GM21390 (cell line): ENCODE results near the gene SF1.
A peak's percentile ranks its signal among the peaks of the same experiment; 100 is the strongest.

Experiments
- ATAC-seq: cut with Tn5 transposase; IDR thresholded peaks from one replicate; pipeline ENCODE4 v1.9.1; 2021; ENCODE audit not compliant: unreplicated experiment

Gene SF1

DNA sequence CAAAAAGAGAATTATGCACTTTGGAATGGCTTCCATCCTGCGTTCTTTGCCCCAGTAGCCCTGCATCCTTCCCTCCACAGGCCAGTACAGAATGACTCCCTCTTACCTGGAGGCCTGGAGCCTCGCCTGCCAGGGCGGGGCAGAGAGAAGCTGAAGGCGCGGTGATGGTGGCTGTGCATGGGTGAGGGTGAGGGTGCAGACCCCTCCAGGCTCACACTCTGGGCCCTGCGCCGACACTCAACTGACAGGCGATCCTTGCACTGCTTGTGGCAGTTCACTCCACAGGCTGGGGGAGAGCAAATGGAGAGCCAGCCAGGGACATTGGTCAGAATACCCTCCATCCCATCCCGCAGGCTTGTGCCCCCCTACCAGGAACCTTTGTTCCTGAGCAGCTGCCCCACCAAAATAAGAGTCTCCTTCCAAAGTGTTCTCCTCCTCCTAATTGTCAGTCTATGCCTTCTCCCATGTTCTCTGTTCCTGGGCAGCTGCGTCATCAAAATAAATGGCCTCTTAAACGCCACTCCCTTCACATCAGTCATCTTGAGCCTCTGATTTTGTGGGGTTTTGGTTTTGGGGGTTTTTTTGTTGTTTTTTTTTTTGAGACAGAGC, 49.5 kb downstream of the SF1 start:
- ATAC-seq = no peak

DNA sequence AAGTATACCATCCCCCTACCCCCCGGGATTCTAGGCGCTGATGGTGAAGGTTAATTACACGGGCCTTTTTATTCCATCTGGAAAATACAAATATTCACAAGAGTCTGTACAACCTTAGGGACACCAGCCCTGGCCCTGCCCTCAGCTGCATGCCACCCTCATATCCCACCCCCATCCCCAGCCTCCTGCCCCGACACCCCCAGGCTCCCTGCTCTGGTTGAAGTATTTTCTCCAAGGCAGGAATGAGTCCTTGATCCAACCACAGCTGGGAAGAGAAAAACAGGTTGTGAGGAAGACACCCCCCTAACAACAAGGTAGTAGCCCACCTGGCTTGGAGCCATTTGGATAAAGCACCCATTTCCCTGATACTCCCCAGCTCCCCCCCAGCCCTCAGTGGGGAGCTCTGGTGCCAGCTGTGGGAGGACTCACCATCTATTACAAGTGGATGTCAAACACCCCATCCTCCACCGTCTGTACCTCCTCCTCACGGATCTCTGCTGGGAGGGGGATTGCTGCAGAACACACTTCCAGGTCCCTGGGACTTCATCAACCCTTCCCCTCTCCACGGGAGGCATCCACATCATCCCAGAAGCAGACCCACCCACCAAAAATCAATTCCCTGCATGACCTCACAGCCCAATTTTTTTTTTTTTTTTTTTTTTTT, 51.3 kb downstream of the SF1 start:
- no peak for ATAC-seq

DNA sequence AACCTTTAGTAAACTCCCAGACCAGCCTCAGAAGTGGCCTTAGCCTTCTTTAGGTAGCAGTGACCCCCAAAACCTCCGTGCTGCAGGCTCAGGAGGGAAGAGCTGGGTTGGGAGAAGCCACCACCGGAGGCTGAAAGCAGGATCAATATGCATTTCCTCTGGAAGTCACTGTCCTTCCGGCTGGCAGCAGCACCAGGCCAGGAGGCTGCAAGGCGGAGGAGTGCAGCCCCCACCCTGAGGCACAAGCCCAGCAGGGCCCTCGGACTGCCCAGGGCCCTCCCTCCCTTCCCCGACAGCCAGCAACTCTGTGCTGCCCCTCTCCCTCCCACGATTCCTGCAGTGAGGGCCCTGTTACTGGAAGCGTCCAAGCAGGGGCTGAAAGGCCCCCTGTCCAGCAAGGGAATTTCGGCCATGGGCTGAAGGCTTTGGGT, 52.1 kb downstream of the SF1 start:
- no peak for ATAC-seq

DNA sequence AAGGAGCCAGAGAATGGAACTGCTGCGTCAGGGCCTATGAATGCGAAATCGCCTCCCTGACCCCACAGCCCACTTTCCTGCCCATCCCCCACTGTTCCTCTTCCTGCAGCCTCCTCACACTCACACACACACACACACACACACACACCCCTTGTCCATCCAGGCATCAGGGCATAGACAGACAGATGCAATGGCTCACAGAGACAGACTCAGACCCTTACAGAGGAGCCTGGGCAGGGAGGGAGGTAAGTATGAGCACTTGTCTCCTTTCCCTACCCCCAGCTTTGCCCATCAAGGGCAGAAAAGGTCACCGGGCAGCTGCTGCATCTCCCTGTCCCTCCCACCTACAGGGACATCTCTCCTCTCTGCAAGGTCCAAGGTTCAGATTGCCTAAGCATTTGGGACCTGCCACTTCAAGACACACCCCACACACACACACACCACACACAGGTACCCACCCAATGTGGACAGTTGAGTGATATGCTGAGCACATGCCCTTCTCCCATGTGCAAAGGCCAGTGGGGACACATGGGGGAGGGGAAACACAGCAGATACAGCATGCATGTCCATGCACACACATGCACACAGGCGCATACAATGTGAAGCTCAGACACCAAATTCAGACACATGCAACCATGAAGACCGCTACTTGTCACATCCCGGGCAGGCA, 53.3 kb downstream of the SF1 start:
- ATAC-seq = no peak

DNA sequence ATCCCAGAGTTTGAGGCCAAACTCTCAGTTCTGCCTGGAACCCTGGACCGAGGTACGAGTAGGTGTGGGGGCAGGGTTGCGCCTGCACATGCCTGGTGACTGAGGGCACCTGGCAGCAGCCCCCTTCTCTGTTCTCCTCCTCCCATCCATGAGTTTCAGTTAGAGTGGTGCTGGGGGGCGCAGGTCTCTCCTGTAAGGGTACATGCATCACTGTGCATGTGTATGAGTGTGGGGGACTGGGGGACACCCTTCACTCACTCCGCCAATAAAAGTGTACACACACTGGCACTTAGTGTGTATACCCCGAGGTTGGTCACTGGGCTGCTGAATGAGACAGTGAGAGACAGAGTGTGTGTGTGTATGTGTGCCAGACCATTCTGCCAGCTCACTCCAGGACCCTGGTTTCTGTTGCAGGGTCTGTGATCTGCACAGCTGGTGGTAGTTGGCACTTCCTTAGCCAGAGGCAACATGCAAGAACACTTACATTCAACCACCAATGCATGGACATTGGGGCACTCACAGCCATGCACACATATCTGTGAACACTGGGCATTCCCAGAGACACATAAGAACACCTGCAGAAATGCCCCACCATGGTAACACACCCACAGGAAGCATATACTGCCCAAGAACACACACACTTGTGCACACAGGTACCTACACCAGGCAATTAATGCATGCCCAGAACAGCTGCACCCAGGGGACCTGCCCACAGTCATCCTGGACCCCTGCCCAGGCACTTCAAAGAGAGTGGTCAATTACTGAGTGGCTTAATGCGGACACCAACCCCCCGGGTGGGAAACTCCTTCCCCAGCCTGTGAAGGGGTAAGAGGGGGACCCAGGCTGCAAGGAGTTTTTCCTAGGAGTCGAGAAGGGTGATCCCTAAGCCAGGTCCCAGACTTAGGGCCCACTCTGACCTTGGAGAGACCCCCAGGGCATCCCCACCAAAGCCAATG, 54.2 kb downstream of the SF1 start:
- no peak for ATAC-seq

DNA sequence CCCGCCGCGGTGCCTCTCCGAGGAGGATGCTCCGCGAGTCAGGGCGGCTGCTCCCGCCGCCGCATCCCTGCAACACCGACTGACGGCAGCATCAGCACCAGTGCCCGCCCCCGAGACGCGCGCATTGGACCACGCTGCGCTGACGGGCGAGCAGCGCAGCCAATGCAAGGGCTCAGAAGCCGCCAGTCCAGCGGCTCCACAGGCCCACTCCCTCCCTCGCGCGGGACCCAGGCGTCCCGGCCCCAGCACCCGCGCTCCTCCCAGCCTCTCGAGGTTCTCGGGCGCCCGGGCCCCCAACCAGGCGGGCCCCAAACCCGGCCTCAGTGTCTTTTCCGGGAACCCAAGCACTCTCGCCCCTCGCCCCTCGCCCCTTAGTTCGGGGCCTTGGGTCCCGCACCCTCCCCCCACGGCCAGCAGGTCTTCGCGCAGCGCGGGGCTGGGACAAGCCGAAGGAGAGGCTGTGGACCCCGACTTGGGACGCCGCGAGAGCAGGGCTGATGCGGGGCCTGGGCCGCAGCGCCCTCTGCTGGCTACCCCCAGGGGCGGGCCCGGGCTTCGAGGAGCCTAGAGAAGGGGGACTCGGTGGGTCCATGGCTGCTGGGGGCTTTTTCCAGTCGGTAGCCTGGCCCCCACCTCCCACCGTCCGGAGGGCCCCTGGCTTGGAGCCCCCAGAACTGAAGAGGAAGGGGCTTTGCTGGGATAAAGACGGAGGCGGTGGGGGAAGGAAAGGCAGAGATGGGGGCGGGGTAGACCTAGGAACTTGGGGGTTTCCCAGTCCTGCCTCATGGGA, 55.0 kb downstream of the SF1 start, which contains the start of gene NRXN2:
TSS of gene NRXN2 (minus strand) at position 81 of the 790 bp plus-strand sequence. CDS start 9,498 bp downstream, outside the sequence.
- ATAC-seq = peak; percentile 78

DNA sequence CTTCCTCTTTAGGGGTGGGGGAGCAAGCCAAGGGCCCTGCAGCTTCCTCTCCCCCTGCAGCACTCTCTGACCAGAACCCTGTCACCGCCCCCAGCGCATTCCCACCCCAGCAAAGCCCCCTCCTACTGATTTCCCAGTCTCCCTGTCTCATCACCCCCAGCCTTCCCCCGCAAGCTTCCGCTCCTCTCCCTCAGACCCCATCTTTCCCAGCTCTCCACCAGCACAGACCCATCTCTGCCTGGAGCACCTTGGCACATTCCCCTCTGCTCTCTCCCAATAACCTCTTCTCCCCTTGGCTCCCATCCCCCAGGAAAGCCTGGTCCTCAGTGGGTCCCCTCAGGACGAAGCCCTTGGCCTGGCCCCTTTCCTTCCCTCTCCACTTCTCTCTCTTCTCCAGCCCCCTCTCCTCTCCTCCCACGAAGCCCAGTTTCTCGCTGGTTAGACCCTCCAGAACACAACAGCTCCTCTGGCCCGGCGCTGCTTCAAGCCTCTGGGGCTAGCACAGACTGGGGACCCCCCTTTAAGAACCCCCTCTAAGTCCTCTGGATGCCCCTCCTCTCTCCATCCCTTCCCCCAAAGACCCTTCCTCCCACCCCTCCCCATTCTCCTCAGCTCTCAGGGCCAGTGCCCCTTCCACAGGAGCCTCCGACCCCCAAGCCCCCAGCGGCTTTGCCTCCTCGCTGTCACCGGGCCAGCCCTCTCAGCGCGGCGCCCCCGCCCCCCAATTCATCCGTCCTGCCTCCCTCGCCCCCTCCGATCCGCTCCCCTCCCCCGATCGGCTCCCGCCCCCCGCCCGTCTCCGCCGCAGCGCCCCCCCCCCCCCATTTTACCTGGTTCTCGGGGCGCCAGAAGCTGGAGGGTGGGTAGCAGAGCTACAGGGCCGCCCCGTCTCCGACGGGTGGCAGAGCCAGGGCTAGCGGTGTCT, 55.9 kb downstream of the SF1 start:
- no peak for ATAC-seq

DNA sequence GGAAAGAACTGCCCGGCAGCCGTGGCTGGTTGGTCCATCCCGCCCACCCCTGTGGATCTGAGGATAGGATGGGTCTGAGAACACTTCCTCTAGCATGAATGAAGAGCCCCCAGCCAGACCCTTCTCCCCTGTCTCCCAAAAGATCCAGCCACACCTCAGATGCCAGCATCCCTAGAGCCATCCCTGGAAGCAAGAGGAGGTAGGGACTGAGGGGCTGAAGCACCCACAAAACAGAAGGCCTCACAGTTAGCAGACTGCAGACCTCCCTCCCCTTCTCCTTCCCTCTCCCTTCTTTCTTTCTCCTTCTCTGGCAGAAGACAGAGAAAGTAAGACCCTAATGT, 57.0 kb downstream of the SF1 start:
- ATAC-seq = no peak

DNA sequence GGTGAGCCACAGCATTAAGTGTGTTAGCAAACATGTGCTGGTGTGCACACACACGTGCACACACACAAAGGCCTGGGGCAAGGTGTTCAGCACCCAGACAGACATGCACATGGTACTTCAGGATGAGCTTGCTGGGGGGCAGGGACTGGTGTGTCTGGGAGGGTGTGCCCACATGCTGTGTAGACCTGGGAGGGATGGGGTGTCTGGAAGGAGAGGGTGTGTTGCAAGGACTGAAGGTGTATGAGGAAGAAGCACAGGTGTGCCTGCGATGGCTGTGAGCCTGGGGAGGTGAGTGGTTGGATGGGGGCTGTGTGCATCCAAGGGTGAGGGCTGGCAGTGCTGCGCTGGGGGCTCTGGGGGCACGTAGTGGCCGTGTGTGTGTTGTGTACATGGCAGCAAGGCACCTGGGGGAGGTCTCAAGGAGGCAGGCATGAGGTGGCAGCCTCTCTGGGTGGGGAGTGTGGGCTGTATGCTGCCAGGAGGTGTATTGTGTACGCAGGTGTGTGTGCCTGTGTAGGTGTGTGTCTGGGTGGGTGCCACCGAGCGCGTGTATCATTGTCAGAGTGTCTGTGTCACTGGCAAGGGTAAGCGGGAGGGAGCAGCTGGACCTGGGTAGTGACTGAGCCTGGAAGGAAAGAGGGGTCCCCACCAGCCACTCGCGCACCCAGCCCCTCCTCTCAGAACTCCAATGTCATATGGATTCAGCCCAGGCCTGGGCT, 57.5 kb downstream of the SF1 start:
- ATAC-seq = no peak

DNA sequence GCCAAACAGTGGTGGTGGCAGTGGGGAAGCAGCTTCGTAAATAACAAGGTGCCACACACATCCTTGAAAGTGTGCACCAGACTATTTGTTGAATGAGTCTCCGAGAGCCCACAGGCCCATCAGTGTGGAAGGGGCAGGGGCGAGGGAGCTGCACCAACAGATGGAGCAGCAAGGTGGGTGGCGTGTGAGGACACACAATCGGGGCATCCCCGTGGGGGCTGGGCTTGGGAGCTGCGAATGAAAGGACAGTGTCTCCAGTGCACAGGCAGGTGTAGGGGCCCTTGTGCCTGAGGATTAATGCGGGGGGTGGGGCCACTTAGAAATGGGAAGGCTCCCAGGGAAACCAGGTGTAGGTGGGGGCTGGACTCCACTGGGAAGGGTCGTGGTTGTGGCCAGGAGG, 58.2 kb downstream of the SF1 start:
- no peak for ATAC-seq

DNA sequence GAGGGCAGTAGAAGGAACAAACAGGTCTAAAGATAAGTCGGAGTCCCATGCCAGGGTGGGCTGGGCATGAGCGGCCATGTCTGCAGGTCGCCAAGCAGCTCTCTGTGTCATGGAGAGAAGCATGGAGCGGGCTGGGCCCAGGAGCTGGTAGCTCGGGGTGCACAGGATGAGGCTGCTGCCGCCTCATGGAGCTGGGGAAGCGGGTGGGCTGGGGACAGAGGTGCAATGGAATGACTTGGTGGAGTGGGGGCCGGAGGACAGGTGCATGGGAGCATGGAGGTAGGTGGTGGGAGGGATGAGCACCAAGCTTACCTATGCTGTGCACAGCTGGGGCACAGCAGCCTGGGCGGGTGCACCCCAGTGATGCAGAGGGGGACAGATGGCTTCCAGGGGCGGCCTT, 58.9 kb downstream of the SF1 start:
- ATAC-seq = no peak

DNA sequence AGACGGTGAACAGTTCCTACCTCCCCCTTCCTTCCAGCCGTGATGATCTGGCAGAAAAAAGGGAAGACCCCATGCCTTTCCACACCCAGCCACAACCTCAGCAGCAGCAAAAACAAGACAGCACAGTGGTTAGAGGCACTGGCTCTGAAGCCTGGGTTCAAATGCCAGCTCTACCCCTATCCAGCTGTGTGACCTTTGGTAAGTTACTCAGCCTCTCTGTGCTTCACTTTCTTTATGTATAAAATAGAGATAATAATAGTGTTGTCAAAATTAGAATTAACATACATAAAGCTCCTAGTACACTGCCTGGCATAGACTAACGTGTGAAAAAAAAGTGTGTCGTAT, 59.6 kb downstream of the SF1 start:
- ATAC-seq = no peak

DNA sequence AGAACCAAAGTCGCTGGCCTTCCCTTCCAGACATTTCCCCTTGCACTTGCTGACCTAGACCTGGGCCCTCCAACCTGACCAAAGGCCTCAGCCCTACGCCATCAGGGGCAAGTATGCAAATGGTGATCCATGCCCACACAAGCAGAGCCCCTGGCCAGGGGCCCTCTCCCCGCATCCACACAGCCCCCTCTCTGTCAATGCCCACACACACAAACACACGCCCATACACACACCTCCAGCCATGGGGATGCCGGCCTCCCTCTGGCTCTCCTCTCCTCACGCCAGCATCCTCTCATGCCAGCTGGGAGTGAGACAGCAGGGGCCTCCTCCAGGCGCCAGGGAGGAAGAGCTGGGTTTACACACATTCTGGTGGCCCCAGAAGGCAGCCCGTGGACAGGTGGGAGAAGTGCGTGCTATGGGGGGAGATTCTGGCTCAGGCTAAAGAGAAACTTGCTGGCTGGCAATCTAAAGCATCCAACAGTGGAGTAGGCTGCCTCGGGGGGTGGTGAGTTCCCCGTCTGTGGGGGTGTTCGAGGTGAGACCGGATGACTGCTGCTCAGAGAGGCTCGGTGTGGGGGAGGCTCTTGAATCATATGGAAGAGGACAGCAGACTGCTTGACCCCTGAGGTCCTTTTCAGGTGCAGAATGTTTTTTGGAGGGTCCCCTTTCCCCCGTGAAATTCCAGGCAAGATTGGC, 60.1 kb downstream of the SF1 start:
- ATAC-seq = no peak

DNA sequence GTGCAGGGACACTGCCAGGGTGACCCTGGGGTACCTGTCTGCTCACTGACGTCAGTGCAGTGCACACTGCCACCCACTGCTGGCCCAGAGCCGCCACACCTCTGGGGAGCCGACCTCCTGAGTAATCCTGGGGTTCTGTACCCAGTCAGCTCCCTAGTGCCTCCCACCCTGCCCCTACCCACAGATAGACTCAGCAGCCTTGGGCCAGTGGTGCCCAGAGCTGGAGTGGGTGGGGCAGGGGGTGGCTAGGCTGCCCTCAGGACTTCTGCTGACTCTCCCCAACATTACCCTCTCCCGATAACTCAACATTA, 61.1 kb downstream of the SF1 start:
- no peak for ATAC-seq

DNA sequence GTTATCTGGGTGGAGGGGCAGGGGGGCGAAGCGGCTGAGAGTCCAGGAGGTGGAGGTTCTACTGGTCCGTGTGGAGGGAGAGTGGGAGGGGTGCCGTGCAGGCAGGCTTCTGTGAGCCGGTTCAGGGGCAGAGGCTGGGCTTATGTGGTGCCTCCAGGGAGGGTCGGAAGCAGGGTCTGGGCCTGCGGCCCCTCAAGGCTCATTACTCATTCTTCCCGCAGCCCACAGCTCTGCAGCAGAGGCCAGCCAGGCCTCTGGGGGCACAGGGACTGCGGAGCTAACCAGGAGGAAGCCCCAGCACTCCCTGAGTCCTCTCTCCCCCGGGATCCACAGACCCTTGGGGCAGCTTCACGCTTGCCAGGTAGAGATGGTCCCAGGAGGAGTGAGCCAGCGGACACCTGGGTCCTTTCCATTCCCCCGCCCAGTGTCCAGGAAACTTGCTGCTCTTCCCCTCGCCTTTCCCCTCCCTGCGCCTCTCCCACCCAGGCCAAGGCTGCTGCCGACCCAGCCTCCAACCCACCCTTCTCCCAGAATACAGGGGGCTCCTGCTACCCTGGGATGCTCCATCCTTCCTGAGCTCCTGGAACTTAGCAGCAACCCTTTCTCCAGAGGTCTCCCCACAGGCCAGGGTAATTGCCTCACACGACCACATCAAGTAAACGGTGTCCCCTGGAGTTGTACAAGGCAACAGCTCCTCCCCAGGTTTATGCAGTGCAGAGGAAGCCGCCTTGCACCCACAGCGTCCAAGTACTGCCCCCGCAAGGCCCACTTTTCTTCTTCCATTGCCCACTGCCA, 61.7 kb downstream of the SF1 start:
- ATAC-seq = no peak

DNA sequence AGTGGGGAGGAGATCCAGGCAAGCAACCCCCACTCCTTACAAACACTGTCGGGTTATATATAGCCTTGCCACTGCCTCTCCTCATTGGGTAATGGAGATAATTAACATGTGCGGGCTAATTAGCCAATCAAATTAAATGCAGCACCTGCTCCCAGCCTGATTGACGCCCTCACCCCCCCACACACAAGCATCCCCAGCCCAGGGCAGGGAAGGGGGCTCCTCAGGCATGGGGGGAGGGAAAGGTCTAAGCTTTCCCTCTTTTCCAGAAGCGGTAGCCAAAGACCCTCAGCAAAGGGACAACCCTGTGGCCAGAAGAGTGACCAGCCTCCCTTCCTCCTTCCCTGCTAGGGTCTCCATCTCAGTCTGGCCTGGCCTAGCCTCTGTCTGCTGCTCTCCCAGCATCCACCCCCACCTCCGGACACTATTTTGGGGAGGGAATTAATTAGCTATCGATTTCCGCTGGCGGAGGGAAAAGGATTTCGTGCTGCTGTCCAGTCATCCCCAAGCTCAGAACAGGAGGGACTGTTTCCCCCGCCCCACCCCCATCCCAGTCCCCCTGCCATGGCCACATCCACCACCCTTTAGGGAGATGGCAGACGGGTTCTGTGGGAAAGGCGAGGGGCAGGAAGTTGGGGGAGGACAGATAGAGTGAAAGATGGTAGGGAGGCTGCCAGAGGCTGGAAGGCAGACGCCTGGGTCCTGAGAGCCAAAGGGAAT, 62.4 kb downstream of the SF1 start:
- no peak for ATAC-seq

DNA sequence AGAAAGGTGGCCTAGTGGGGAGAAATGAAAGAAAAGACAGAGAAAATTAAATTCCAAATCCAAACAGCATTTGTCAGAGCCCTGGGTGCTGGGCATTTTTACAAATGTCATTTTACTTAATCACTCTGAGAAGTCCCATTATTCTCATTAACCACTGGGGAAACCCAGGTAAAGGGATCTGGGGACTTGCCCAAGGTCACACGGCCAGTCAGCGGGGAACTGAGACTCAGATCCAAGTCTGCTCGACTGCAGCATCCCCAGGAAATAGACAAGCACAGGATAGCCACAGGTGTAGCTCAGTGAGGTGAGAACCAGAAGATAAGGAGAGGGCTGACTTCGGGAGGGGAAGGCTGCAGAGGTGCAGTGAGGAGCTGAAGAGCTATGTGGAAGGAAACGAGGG, 63.2 kb downstream of the SF1 start:
- ATAC-seq = no peak
